ENCODE data around the gene ADAMTSL1.

DNA sequence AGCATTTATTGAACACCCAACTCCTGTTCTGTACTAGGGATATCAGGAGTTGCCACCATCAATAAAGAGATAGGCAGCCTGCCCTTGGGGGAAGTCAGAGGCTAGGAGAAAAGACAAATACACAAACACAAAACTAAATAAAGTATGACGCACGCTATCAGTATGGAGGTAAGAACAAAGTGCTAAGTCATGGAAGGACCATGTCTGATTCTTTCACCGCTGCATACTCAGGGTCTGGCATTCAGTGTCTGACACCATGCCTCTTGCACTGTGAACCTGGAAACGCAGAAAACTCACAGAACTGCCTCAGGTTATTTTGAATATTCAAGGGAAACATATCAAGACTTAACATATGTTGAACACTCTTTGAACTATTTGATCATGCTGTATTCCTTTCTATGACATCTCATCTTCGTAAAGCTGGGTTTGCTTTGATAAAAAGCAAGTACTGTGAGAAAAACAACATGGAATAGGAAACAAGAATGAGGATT lies 65.3 kb downstream of the ADAMTSL1 start:
- TF ChIP-seq, protein P1, sequence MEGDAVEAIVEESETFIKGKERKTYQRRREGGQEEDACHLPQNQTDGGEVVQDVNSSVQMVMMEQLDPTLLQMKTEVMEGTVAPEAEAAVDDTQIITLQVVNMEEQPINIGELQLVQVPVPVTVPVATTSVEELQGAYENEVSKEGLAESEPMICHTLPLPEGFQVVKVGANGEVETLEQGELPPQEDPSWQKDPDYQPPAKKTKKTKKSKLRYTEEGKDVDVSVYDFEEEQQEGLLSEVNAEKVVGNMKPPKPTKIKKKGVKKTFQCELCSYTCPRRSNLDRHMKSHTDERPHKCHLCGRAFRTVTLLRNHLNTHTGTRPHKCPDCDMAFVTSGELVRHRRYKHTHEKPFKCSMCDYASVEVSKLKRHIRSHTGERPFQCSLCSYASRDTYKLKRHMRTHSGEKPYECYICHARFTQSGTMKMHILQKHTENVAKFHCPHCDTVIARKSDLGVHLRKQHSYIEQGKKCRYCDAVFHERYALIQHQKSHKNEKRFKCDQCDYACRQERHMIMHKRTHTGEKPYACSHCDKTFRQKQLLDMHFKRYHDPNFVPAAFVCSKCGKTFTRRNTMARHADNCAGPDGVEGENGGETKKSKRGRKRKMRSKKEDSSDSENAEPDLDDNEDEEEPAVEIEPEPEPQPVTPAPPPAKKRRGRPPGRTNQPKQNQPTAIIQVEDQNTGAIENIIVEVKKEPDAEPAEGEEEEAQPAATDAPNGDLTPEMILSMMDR (IDR thresholded peaks at IDR 0.05), result no peak
- no peak for TF ChIP-seq POLR2A (IDR thresholded peaks at IDR 0.05)
